Body of pancreas (tissue), 4 donors: Measurements from ENCODE around the gene CMBL. TPM values are rescaled to one million over a fixed set of nuclear protein-coding genes. Genes with fewer than 3 reads are reported as not detected.

Source experiments
- ATAC-seq: fragments of 150-250 bp; one replicate; pipeline ENCODE4 v1.9.1; 2016
- DNase-seq, 4 donors: peaks; one replicate each; pipeline ENCODE4 v3.0.0-alpha.2; 2019
- H3K27ac ChIP-seq, 4 donors: fragments of 200-600 bp; sonication (generic); 1 replicate in 3 of 4; 2 replicates in 1 of 4; pipeline versions ENCODE4 v1.5.1 to v1.6.1; 2016 to 2019; ENCODE audit warnings: mild to moderate bottlenecking in 1 of 4, mixed read lengths in 1 of 4, moderate library complexity in 1 of 4
- H3K27me3 ChIP-seq, 2 donors: fragments of 200-600 bp; sonication (generic); one replicate each; pipeline ENCODE4 v1.6.0; 2016; ENCODE audit warnings: mild to moderate bottlenecking in 1 of 2
- H3K36me3 ChIP-seq, 2 donors: fragments of 200-600 bp; sonication (generic); replicated peaks in 1 of 2; 2 replicates each; pipeline ENCODE4 v1.5.1; 2016; ENCODE audit warnings: low read depth in 2 of 2; ENCODE audit not compliant: insufficient read depth in 1 of 2
- H3K4me1 ChIP-seq: fragments of 200-600 bp; sonication (generic); one replicate; pipeline ENCODE4 v1.6.0; 2016
- H3K4me3 ChIP-seq, 2 donors: fragments of 200-600 bp; sonication (generic); 1 replicate in 1 of 2; 2 replicates in 1 of 2; pipeline ENCODE4 v1.5.1; 2016 to 2019
- H3K9me3 ChIP-seq, 3 donors: fragments of 200-600 bp; sonication (generic); 1 replicate in 2 of 3; 2 replicates in 1 of 3; pipeline ENCODE4 v1.5.1; 2016
- CTCF ChIP-seq, 7 experiments: fragments of 450-650 bp in 4 of 7; fragments of 200-600 bp in 3 of 7; sonication (generic) in 3 of 7; IDR thresholded peaks; one replicate each; pipeline ENCODE4 v1.5.1; 2016 to 2019; ENCODE audit warnings: antibody characterized with exemption in 7 of 7
- POLR2A ChIP-seq, 3 donors: fragments of 450-650 bp; IDR thresholded peaks; one replicate each; pipeline ENCODE4 v1.6.1; 2016; ENCODE audit warnings: antibody characterized with exemption in 3 of 3, mild to moderate bottlenecking in 2 of 3
- WGBS, 2 donors: methylation state at CpG; one replicate each; pipeline ENCODE4 v1.1.5; 2017; 5-methylcytosine and 5-hydroxymethylcytosine counted together
- intact Hi-C: fragments of 100-400 bp; cut with DNase I; formaldehyde crosslinking; loops from one replicate; pipeline ENCODE4 v1.15.1; 2023
- total RNA-seq, 2 donors: library from RNA; depleted of rRNA; stranded (reverse); fragments of >200 nt; gene quantifications; one replicate each; pipeline ENCODE4 v1.1.0, GENCODE V29; 2016

The CMBL gene
- total RNA-seq, 2 donors from 2014 or later = 4.4 to 4.9 TPM

GRCh38 chr5:10332301-10332700 lies 24.6 kb upstream of the CMBL start:
- Histone ChIP-seq H3K36me3 (no peaks in the 10 kb centered on the region), H3K27me3 (no peaks in the 10 kb centered on the region), H3K4me1 (peaks cover 39% of the 10 kb centered on the region), H3K4me3 (no peak overlapping the region), H3K9me3 (no peaks in the 10 kb centered on the region), H3K27ac (peak overlapping the region in 3 of 4 donors; percentile 5 to 68 (median 67))
- intact Hi-C loops = no loop called here
- 86 to 87% methylated on average over 5 of the region's 5 CpGs for WGBS, 2 donors
- no peak for TF ChIP-seq CTCF (IDR thresholded peaks at IDR 0.05)
- no peak for TF ChIP-seq POLR2A (IDR thresholded peaks at IDR 0.05)
- ATAC-seq (no peak), DNase-seq (no peak)

GRCh38 chr5:10331341-10331796 lies 23.7 kb upstream of the CMBL start:
- TF ChIP-seq POLR2A (IDR thresholded peaks at IDR 0.05) = peak in 1 of 3 donors; percentile 14
- peak in 1 of 7 experiments; percentile 1 for TF ChIP-seq CTCF (IDR thresholded peaks at IDR 0.05)
- peak; percentile 80 for ATAC-seq
- WGBS, 2 donors = 44 to 57% methylated on average over 5 to 7 of the region's 7 CpGs
- Histone ChIP-seq H3K9me3 (no peaks in the 10 kb centered on the region), H3K27ac (peak overlapping the region; percentile 5 to 68 (median 55)), H3K4me1 (peaks cover 39% of the 10 kb centered on the region), H3K27me3 (no peaks in the 10 kb centered on the region), H3K4me3 (no peak overlapping the region), H3K36me3 (no peaks in the 10 kb centered on the region)
- intact Hi-C loops = no loop called here
- DNase-seq = peak; percentile 81 to 92 (median 89)

GRCh38 chr5:10330511-10331230 lies 23.0 kb upstream of the CMBL start:
- DNase-seq = no peak
- WGBS, 2 donors = 83 to 90% methylated on average over 10 of the region's 10 CpGs

GRCh38 chr5:10329820-10330481 lies 22.2 kb upstream of the CMBL start:
- peak; percentile 47 to 85 (median 62) for DNase-seq
- H3K27me3 ChIP-seq = no peaks in the 10 kb centered on the region
- no peaks in the 10 kb centered on the region for H3K9me3 ChIP-seq
- H3K4me3 ChIP-seq = no peak overlapping the region
- no peak for TF ChIP-seq POLR2A (IDR thresholded peaks at IDR 0.05)
- TF ChIP-seq CTCF (IDR thresholded peaks at IDR 0.05) = no peak
- peaks cover 40% of the 10 kb centered on the region for H3K4me1 ChIP-seq
- WGBS, 2 donors = 36 to 64% methylated on average over 4 to 7 of the region's 7 CpGs
- no peaks in the 10 kb centered on the region for H3K36me3 ChIP-seq
- peak; percentile 20 for ATAC-seq
- H3K27ac ChIP-seq = peak overlapping the region in 1 of 4 donors; percentile 4
- intact Hi-C loops = no loop called here

More at GRCh38 chr5:10330511-10331230, 23.0 kb upstream of the CMBL start:
- peaks cover 39% of the 10 kb centered on the region for H3K4me1 ChIP-seq
- H3K27me3 ChIP-seq = no peaks in the 10 kb centered on the region
- H3K9me3 ChIP-seq = no peaks in the 10 kb centered on the region
- no peak overlapping the region for H3K4me3 ChIP-seq
- intact Hi-C loops = no loop called here
- no peaks in the 10 kb centered on the region for H3K36me3 ChIP-seq
- H3K27ac ChIP-seq = peak overlapping the region in 1 of 4 donors; percentile 4
- TF ChIP-seq POLR2A (IDR thresholded peaks at IDR 0.05) = no peak
- ATAC-seq = no peak

GRCh38 chr5:10329446-10329819 lies 21.7 kb upstream of the CMBL start:
- 76 to 79% methylated on average over 2 of the region's 2 CpGs for WGBS, 2 donors
- H3K27ac ChIP-seq = no peak overlapping the region
- no peak overlapping the region for H3K4me3 ChIP-seq
- intact Hi-C loops = no loop called here
- TF ChIP-seq POLR2A (IDR thresholded peaks at IDR 0.05) (no peak), CTCF (IDR thresholded peaks at IDR 0.05) (no peak)
- no peak for DNase-seq
- H3K36me3 ChIP-seq = no peaks in the 10 kb centered on the region
- H3K9me3 ChIP-seq = no peaks in the 10 kb centered on the region
- ATAC-seq = no peak
- H3K27me3 ChIP-seq = no peaks in the 10 kb centered on the region
- H3K4me1 ChIP-seq = peaks cover 45% of the 10 kb centered on the region
